Measurements from ENCODE around the gene TSPAN4. TPM values are rescaled to one million over a fixed set of nuclear protein-coding genes. Genes with fewer than 3 reads are reported as not detected.

TSPAN4 gene
- total and polyA plus RNA-seq, 8 donors, result 10.5 to 116 (median 28.4) TPM

GRCh38 chr11:858053-858761 lies 15.6 kb downstream of the TSPAN4 start:
- Histone ChIP-seq H3K4me3 (no peak overlapping the region), H3K9me3 (no peaks in the 10 kb centered on the region), H3K27me3 (no peaks in the 10 kb centered on the region), H3K27ac (no peak overlapping the region), H3K4me1 (peaks cover 11 to 39% (median 33%) of the 10 kb centered on the region in 4 donors), H3K36me3 (peaks cover 0 to 12% (median 8%) of the 10 kb centered on the region in 4 donors)
- TF ChIP-seq EP300 (IDR thresholded peaks at IDR 0.05), result no peak
- no peak for TF ChIP-seq CTCF (IDR thresholded peaks at IDR 0.05)
- no peak for TF ChIP-seq POLR2AphosphoS5 (IDR thresholded peaks at IDR 0.05)
- no peak for TF ChIP-seq POLR2A (IDR thresholded peaks at IDR 0.05)
- no peak for DNase-seq
- intact Hi-C loops (cut with DNase I; ENCODE audit: low total_unique reads), result no loop called here
- WGBS, 5 donors, result 83 to 88% (median 86%) methylated on average over 18 to 27 of the region's 27 CpGs

GRCh38 chr11:858762-859339 lies 16.2 kb downstream of the TSPAN4 start:
- intact Hi-C loops (cut with DNase I; ENCODE audit: low total_unique reads), result no loop called here

GRCh38 chr11:859394-860131 lies 16.9 kb downstream of the TSPAN4 start:
- Histone ChIP-seq H3K4me3 (peak overlapping the region; percentile 18 to 27 (median 23)), H3K36me3 (peaks cover 0 to 23% (median 21%) of the 10 kb centered on the region in 4 donors), H3K27me3 (no peaks in the 10 kb centered on the region), H3K27ac (peak overlapping the region in 3 of 5 donors; percentile 10 to 58 (median 46)), H3K9me3 (no peaks in the 10 kb centered on the region), H3K4me1 (peaks cover 11 to 40% (median 33%) of the 10 kb centered on the region in 4 donors)
- DNase-seq, result peak; percentile 84 to 97
- 24 to 44% (median 33%) methylated on average over 13 to 31 of the region's 31 CpGs for WGBS, 5 donors
- TF ChIP-seq POLR2AphosphoS5 (IDR thresholded peaks at IDR 0.05) (no peak), EP300 (IDR thresholded peaks at IDR 0.05) (no peak), CTCF (IDR thresholded peaks at IDR 0.05) (no peak), POLR2A (IDR thresholded peaks at IDR 0.05) (no peak)
- intact Hi-C loops (cut with DNase I; ENCODE audit: low total_unique reads), result no loop called here

More at GRCh38 chr11:858762-859339, 16.2 kb downstream of the TSPAN4 start:
- H3K4me1 ChIP-seq, result peaks cover 11 to 40% (median 33%) of the 10 kb centered on the region in 4 donors
- DNase-seq, result no peak
- WGBS, 5 donors, result 80 to 87% (median 84%) methylated on average over 27 to 37 of the region's 37 CpGs
- H3K36me3 ChIP-seq, result peaks cover 0 to 18% (median 14%) of the 10 kb centered on the region in 4 donors
- H3K9me3 ChIP-seq, result no peaks in the 10 kb centered on the region
- H3K4me3 ChIP-seq, result no peak overlapping the region
- TF ChIP-seq POLR2A (IDR thresholded peaks at IDR 0.05) (no peak), POLR2AphosphoS5 (IDR thresholded peaks at IDR 0.05) (no peak), EP300 (IDR thresholded peaks at IDR 0.05) (no peak), CTCF (IDR thresholded peaks at IDR 0.05) (no peak)
- no peak overlapping the region for H3K27ac ChIP-seq
- H3K27me3 ChIP-seq, result no peaks in the 10 kb centered on the region

Measured in stomach (tissue), 9 donors.